GM18499 (cell line): ENCODE data around the gene SLC9C2.
"Not testable (repeated sequence)": the region's sequence is repeated elsewhere in the genome, so short reads cannot be mapped to it uniquely, and the experiment has no call there.

Experiments used
- ATAC-seq: cut with Tn5 transposase; IDR thresholded peaks from one replicate; pipeline ENCODE4 v1.9.1; 2021; ENCODE audit warnings: moderate number of reproducible peaks; ENCODE audit not compliant: insufficient read depth, unreplicated experiment

The SLC9C2 gene

GRCh38 chr1:173590557-173590956, 12.3 kb downstream of the SLC9C2 start:
- ATAC-seq = no peak

- no peak for ATAC-seq
These were observed 21.3 kb downstream of the SLC9C2 start for GRCh38 chr1:173581383-173582079.

GRCh38 chr1:173580658-173581057, 22.2 kb downstream of the SLC9C2 start:
- ATAC-seq = no peak

DNA sequence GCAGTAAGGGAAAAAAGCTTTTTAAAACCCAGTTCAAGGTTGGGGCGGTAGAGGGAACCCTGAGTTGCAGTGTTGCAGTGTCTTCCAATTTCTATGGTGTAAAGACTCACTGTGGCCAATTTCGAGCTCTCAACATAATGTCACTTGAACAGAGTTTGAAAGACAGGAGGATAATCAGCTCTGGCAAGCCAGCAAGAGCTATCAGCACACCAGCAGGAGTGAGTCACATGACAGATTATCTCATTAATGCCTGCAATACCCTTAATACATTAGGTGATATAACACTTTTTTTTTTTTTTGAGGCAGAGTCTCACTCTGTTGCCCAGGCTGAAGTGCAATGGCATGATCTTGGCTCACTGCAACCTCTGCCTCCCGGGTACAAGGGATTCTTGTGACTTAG, 22.8 kb downstream of the SLC9C2 start:
- no peak for ATAC-seq

GRCh38 chr1:173573596-173573995, 29.3 kb downstream of the SLC9C2 start:
- ATAC-seq = no peak

DNA sequence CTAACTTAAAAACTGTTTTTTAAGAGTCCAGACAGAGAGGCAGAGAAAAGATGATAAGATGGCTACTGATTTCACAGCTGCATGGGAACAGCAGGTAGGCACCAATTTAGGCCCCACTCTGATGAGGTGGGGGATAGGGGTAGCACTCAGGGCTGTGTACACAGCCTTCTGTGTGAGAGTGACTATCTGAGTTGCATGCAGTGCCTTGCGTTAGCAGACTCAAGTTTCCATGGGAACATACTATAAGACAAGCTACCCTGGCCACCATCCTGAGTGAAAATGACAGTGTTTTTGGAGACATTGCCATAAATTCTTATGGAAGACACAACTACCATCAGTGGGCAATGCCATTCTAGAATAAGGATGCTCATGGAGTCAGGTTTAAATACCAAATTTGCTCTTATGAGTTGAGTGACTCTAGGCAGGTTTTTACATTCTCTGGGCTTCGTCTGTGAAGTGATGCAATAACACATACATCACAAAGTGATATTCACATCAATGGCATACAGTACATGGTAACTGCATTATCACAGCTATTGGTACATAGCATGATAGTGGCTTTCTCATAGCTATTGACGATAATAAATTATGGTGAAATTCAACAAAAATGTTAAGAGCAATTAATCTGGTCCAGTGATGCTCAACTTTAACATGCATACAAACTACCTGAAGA, 30.5 kb downstream of the SLC9C2 start:
- ATAC-seq = no peak

GRCh38 chr1:173570370-173571007, 32.4 kb downstream of the SLC9C2 start:
- ATAC-seq = no peak

DNA sequence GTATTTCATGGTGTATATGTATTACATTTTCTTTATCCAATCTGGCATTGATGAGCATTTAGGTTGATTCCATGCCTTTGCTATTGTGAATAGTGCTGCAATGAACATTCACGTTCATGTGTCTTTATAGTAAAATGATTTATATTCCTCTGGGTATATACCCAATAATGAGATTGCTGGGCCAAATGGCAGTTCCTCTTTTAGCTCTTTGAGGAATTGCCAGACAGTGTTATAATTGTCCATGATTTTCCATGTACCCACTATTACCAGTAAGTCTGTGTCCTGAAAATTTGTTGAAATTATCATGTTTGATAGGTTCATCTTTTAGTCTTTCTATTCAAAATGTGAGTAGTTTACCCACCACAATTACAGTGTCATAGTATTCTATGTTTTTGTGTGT, 34.4 kb downstream of the SLC9C2 start:
- ATAC-seq = no peak

GRCh38 chr1:173563846-173564245, 39.0 kb downstream of the SLC9C2 start:
- ATAC-seq = not testable (repeated sequence)

DNA sequence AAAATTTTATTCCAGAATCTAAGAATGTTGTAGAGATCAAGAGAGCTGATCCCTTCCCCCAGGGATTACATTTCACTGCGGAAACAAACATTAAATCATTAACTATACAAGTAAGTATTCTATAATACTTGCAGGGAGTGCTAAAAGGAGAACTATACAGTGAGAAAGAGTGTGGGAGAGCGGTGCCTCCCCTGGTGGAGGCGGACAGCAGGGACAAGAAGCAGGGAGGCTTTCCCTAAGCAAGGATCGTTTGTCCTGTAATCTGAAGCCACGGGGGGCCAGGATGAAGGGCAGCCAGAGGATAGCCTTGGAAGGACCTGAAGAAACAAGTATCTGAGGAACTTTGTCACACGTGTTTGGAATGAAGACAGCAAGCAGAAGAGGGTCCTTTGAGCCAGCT, 40.1 kb downstream of the SLC9C2 start:
- no peak for ATAC-seq

DNA sequence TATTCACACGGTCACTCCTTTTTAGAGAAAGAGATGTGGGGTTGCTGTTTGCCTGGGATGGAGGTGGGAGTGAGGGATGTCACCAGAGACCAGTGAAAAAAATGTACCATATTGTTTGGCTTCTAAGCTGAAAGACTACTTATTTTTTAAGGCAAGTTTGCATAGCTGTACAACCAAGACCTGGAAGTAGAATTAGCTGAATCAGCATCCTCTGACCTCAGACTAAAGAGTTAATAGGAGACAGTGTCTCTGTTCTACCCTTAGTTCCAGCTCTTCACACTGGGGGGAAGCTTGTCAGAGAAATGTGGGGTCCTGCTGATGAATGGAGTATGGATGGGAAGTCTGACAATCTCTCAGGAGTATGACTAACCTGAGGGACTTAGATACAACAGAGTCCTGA, 41.6 kb downstream of the SLC9C2 start:
- ATAC-seq = no peak

DNA sequence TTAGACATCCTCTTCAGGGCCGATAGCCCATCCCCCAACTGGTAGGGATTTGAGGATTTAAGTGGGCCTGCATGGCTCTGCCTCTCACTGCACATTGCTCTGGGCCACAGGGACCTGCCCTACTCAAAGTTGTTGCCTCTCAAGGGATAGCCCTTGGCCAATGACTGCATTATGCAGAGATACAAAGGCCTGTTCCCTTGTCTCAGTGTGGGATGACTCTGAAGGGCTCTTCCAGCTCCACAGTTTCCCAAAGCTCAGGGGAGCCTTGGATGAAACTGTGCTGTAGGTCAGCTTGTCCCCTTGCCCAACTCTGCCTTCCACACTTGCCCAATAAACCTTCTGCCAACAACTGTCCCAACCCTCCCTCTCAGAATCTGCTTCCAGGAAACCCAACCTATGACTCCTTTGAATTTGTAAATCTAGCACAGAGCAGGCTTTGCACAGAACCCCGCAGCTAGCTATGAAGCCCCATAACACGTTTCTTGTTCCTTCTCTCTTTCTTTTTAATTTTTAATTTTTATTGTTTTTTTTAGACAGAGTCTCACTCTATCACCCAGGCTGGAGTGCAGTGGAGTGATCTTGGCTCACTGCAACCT, 42.5 kb downstream of the SLC9C2 start:
- ATAC-seq = no peak

DNA sequence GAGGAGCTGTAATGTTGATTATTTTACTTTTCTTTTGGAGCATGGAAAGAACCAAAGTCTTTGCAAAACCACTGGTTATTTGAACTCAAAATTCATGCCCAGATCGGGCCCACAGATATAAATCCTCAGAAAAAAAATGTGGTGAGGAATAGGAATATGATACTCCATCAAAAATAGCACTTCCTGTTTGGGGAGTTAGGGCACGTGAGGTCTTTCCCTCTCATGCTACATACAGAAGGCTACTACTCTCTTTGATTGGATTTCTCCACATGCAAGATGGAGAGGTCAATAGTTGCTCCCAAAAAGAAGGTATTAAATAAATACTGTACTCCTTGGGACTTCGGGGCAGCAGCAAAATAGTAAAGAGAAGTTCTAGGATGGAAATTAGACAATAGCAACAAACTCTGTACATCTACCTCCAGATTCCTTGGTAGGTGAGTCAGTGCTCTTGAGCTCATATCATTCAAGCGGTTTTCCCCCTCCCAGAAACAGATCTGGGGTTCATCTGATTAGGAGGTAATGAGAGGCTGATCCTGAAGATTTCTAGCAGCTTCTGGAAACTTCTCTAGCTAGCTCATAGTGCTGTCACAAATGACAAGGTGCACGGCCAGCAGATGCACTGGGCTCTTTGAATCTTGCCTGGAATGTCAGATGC, 47.1 kb downstream of the SLC9C2 start:
- no peak for ATAC-seq

DNA sequence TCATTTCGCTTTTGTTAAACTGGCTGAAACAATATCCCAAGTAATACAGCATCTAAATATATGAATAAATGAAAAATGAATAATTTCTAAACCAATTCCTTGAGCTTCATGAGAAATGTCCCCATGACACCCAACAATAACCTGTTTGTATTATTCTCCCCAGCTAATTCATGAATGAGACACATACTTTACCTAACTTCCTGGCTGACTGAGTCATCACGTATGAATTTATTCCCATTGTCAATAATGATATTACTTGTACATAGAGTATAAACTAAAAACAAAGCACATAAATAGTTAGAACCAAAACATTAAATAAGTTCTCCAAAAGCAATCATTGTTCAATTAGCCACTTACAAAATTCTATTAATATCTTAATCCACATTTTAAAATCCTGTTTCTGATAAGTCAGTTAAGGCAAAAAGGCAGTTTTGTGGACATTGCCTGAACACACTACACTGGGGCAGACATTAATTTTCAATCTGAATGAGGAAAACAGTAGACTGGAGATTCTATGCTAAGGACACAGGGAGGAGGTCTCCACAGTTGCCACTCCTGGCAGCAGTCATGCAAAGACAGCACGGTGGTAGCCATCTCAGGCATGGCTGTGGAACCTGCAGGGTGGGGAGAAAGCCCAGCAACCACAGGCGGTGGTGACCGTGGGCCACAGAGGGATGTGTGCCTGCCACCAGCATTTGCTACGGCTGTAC, 48.2 kb downstream of the SLC9C2 start:
- ATAC-seq = no peak

GRCh38 chr1:173554089-173554488, 48.8 kb downstream of the SLC9C2 start:
- ATAC-seq = no peak

DNA sequence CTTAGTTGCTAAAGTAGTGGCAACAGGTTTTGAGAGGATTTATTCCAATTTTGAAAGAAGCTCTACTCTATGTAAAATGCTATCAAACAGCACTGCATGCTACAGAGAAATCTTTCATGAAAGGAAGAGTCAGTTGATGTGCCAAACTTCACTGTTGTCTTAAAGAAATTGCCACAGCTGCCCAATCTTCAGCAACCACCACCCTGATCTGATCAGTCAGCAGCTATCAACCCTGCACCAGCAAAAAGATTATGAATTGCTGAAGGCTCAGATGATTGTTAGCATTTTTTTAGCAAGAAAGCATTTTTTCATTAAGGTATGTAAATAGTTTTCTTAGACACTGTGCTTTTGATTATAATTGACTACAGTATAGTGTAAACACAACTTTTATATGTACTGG, 49.6 kb downstream of the SLC9C2 start:
- no peak for ATAC-seq

DNA sequence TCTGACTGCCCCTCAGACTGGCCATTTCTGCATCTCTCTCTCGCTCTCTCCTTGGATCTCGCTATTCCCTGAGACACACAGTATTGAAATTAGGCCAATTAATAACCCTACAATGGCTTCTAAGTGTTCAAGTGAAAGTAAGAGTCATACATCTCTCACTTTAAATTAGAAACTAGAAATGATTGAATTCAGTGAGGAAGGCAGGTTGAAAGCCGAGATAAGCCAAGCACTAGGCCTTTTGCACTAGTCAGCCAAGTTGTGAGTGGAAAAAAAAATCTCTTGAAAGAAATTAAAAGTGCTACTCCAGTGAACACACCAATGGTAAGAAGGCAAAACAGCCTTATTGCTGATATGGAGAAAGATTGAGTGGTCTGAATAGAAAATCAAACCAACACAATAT, 51.2 kb downstream of the SLC9C2 start:
- ATAC-seq = no peak

- ATAC-seq = no peak
These were observed 53.1 kb downstream of the SLC9C2 start for GRCh38 chr1:173549813-173550212.

DNA sequence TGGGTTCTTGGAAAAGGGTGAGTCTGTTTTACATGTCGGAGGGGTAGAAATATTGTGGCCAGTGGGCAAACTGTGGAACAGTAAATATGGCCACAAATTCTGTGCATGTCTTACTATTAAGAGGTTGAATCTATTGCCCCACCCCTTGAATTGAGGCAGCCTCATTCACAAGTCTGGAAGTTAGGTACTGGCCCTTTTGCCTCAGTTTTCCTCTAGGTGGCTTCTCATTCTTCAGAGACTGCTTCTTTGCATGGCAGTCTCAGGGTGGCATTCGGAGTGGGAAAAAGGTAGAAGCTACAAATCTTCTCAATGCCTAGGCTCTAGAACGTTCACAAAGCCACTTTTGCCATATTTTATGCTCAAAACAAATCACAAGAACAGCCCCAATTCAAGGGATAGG, 57.2 kb downstream of the SLC9C2 start:
- no peak for ATAC-seq

DNA sequence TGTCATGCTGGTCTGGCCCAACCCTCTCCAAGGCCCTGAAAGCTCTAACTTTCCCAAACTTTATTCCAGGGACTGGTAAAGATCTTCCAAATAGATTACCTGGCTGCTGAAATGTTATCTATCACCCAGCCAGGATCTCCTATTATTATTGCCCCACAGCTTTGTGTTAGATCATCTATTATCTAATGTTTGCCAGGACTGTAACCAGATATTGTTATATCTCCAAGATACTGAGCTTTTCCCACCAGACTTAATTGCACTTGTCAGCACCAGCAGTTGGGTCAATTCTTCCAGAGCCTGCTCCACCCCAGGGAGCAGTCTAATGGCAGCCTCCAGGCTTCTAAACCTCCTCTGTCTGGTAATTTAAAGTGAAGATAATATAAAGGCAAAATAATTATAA, 66.6 kb downstream of the SLC9C2 start:
- no peak for ATAC-seq
